ENCODE results near the gene BMP2K. TPM values are rescaled to one million over a fixed set of nuclear protein-coding genes. Genes with fewer than 3 reads are reported as not detected.

Gene BMP2K
- total RNA-seq, 1 donor from 2014 or later, result 33.3 TPM

GRCh38 chr4:78768452-78769180 is 7.5 kb upstream of the BMP2K start:
- Mint-ChIP-seq H3K4me3 (ENCODE audit: unreplicated experiment) (no peak overlapping the region), H3K9me3 (ENCODE audit: unreplicated experiment) (no peaks in the 10 kb centered on the region), H3K27me3 (ENCODE audit: low read depth, unreplicated experiment) (no peaks in the 10 kb centered on the region), H3K36me3 (ENCODE audit: low read depth, unreplicated experiment) (no peaks in the 10 kb centered on the region), H3K27ac (ENCODE audit: unreplicated experiment) (no peak overlapping the region), H3K4me1 (ENCODE audit: low read depth, unreplicated experiment) (peaks cover 1% of the 10 kb centered on the region)
- peak overlapping the region; percentile 35 for H2AFZ ChIP-seq (ENCODE audit: low read depth, low read length)
- H3K27ac ChIP-seq (ENCODE audit: low read depth, low read length), result no peak overlapping the region
- no peaks in the 10 kb centered on the region for H3K79me2 ChIP-seq (ENCODE audit: insufficient read depth, low read length)
- FAIRE-seq (no peak), DNase-seq (ENCODE audit: low read depth) (no peak)
- H3K4me2 ChIP-seq (ENCODE audit: low read length), result no peak overlapping the region
- no peaks in the 10 kb centered on the region for H3K9me3 ChIP-seq (ENCODE audit: insufficient read depth, low read depth, low read length)
- H4K20me1 ChIP-seq (ENCODE audit: insufficient read depth, low read length), result no peaks in the 10 kb centered on the region
- no peaks in the 10 kb centered on the region for H3K36me3 ChIP-seq (ENCODE audit: insufficient read depth, low read length)
- no peaks in the 10 kb centered on the region for H3K4me1 ChIP-seq (ENCODE audit: insufficient read depth, low read length)
- no peak overlapping the region for H3K4me3 ChIP-seq (ENCODE audit: insufficient read depth, low read depth, low read length)
- H3K27me3 ChIP-seq (ENCODE audit: insufficient read depth, low read length), result no peaks in the 10 kb centered on the region
- TF ChIP-seq EZH2 (IDR thresholded peaks at IDR 0.05; ENCODE audit: insufficient read depth, low read length), result no peak
- H3K9ac ChIP-seq (ENCODE audit: low read length), result no peak overlapping the region

- peaks cover 5% of the 10 kb centered on the region for H3K4me1 ChIP-seq (ENCODE audit: insufficient read depth, low read length)
- no peak overlapping the region for H3K4me2 ChIP-seq (ENCODE audit: low read length)
- FAIRE-seq, result no peak
- no peaks in the 10 kb centered on the region for H3K4me1 Mint-ChIP-seq (ENCODE audit: low read depth, unreplicated experiment)
- H3K4me3 Mint-ChIP-seq (ENCODE audit: unreplicated experiment), result no peak overlapping the region
- H3K79me2 ChIP-seq (ENCODE audit: insufficient read depth, low read length), result no peaks in the 10 kb centered on the region
- no peaks in the 10 kb centered on the region for H3K36me3 Mint-ChIP-seq (ENCODE audit: low read depth, unreplicated experiment)
- no peak overlapping the region for H3K27ac ChIP-seq (ENCODE audit: low read depth, low read length)
- H3K9me3 ChIP-seq (ENCODE audit: insufficient read depth, low read depth, low read length), result no peaks in the 10 kb centered on the region
- TF ChIP-seq EZH2 (IDR thresholded peaks at IDR 0.05; ENCODE audit: insufficient read depth, low read length) (no peak), CTCF (IDR thresholded peaks at IDR 0.05; ENCODE audit: insufficient read depth, low read depth, low read length) (no peak)
- no peaks in the 10 kb centered on the region for H4K20me1 ChIP-seq (ENCODE audit: insufficient read depth, low read length)
- H3K27me3 ChIP-seq (ENCODE audit: insufficient read depth, low read length), result no peaks in the 10 kb centered on the region
- no peak overlapping the region for H3K27ac Mint-ChIP-seq (ENCODE audit: unreplicated experiment)
- H3K9ac ChIP-seq (ENCODE audit: low read length), result no peak overlapping the region
- no peak for DNase-seq (ENCODE audit: low read depth)
- H3K27me3 Mint-ChIP-seq (ENCODE audit: low read depth, unreplicated experiment), result no peaks in the 10 kb centered on the region
- H3K9me3 Mint-ChIP-seq (ENCODE audit: unreplicated experiment), result no peaks in the 10 kb centered on the region
- no peak overlapping the region for H3K4me3 ChIP-seq (ENCODE audit: insufficient read depth, low read depth, low read length)
- no peak overlapping the region for H2AFZ ChIP-seq (ENCODE audit: low read depth, low read length)
- H3K36me3 ChIP-seq (ENCODE audit: insufficient read depth, low read length), result no peaks in the 10 kb centered on the region
These were observed 6.0 kb upstream of the BMP2K start for GRCh38 chr4:78770091-78770642.

- no peak overlapping the region for H3K4me3 Mint-ChIP-seq (ENCODE audit: unreplicated experiment)
- FAIRE-seq, result no peak
These were observed 3.5 kb upstream of the BMP2K start for GRCh38 chr4:78772526-78773091.

More at GRCh38 chr4:78772526-78773091, 3.5 kb upstream of the BMP2K start:
- Histone ChIP-seq H3K27me3 (ENCODE audit: insufficient read depth, low read length) (no peaks in the 10 kb centered on the region), H3K4me2 (ENCODE audit: low read length) (no peak overlapping the region), H3K36me3 (ENCODE audit: insufficient read depth, low read length) (no peaks in the 10 kb centered on the region), H3K9me3 (ENCODE audit: insufficient read depth, low read depth, low read length) (no peaks in the 10 kb centered on the region), H2AFZ (ENCODE audit: low read depth, low read length) (no peak overlapping the region), H3K27ac (ENCODE audit: low read depth, low read length) (no peak overlapping the region), H4K20me1 (ENCODE audit: insufficient read depth, low read length) (peaks cover 8% of the 10 kb centered on the region), H3K9ac (ENCODE audit: low read length) (no peak overlapping the region), H3K4me3 (ENCODE audit: insufficient read depth, low read depth, low read length) (no peak overlapping the region), H3K4me1 (ENCODE audit: insufficient read depth, low read length) (peaks cover 13% of the 10 kb centered on the region), H3K79me2 (ENCODE audit: insufficient read depth, low read length) (peaks cover 10% of the 10 kb centered on the region)
- TF ChIP-seq CTCF (IDR thresholded peaks at IDR 0.05; ENCODE audit: insufficient read depth, low read depth, low read length) (no peak), EZH2 (IDR thresholded peaks at IDR 0.05; ENCODE audit: insufficient read depth, low read length) (no peak)
- Mint-ChIP-seq H3K9me3 (ENCODE audit: unreplicated experiment) (no peaks in the 10 kb centered on the region), H3K27me3 (ENCODE audit: low read depth, unreplicated experiment) (no peaks in the 10 kb centered on the region), H3K27ac (ENCODE audit: unreplicated experiment) (no peak overlapping the region), H3K4me1 (ENCODE audit: low read depth, unreplicated experiment) (no peaks in the 10 kb centered on the region), H3K36me3 (ENCODE audit: low read depth, unreplicated experiment) (no peaks in the 10 kb centered on the region)
- no peak for DNase-seq (ENCODE audit: low read depth)
